HCEC 1CT (cell line): ENCODE results near the gene BANF1.

ENCODE experiments used
- DNase-seq: peaks from one replicate; pipeline ENCODE4 v3.0.0-alpha.2; 2017

Gene BANF1

DNA sequence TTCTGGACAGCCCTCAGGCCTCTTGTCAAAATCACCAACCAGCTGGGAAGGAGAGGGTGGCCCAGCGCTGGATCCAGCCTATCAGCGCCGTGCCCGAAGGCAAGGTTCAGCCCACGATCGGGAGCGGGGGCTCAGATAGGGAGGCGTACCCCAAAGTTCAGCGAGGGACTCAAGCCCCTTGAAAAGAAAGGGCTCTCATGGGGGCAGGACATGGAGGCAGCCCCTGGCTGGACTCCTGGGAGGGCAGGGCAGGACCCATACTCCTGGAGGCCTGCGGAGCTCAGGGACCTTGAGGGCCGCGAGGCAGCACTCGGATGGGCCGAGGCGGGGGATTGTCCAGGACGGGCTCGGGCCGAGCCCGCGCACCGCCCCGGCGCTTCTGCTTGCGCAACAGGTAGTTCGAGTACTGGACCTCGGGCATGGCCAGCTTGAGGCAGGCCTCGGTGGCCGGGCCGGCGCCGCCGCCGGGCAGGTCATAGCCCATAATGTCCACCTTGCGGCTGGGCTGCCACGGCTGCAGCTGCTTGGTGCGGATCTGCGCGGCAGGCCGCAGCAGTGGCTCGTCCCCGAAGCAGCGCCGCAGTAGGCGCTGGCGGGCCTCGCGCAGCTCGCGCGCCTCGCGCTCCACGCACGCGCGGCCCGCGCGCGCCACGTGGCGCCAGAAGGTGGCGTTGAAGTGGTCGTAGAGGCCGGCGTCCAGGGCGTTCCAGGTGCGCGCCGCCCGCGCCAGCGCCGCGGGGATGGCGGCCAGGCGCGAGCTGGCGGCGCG, 40.1 kb downstream of the BANF1 start:
- no peak for DNase-seq

DNA sequence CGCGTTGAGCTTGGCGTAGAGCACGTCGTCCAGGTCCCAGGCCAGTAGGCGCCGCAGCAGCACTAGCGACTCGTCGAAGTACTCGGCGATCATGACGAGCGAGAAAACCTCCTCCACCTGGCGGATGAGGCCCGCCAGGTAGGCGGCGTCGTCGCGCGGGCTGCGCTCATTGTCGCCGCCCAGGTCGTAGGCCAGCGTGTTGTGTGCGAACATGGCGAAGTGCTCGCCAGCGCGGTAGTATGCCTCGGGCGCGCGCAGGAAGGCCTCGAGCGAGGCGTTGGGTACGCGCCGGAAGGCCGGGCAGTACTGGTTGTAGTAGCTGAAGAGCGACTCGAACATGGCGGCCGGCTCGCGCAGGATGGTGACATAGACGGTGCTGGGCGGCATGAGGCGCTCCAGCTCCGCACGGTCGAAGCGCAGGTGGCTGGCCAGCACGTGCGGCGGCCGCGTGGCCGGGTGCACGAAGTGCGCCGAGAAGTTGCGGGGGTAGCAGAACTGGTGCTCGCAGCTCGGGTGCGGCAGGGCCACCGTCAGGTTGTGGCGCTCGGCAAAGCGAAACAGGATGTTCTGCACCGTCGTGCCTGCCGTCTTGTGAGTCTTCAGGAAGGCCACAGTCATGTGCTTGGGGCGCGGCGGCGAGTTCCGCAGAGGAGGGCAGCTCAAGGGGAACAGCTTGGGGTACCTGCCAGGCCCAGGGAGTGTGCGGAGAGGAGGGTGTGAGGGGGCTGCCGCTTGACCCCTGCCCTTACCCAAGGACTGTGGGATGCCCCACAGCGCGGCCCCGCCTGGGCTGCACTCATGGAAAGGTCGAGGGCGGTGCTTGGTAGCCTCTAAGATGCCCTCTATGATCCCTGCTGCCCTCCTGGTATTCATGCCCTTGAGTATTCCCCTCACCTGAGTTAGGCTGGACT, 40.9 kb downstream of the BANF1 start:
- DNase-seq, result no peak

DNA sequence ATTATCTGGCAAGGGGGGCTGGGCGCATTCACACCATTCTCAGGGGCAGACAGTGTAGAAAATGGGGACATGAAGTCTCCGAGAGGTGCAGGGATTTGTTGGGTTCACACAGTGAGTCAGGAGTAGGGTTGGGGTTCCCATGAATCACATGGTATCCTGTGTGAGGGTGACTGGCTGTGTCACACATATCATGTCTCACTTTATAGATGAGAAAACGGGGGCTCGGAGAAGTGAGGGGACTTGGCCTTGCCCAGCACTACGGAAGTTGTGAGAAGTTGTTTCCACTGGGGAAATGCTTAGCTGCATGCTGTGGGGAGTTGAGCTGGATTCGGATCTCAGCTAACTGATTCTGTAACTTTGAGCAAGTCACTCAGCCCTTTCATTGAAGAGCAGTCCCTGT, 42.5 kb downstream of the BANF1 start:
- DNase-seq, result peak; percentile 52

DNA sequence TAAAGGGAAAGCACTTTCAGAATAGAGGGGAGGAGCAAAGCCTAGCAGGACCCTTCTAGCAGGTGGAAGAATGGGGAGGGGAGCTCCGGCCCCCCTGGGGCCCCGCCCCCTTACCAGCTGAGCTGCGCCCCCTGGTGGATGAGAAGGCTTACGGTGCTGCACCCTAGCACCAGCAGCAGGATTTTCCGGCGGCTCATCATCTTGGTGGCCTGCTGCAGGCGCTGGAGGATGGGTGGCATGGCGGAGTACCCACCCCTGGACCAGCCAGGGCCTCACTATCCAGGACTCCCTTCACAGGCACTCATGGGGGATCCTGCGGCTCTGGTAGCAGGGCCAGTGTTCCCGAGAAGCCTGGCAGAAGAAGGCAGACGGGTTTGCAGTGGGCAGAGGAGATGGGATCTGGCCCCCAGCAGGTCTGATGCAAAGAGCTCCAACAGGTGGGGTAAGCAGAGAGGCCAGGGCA, 42.9 kb downstream of the BANF1 start:
- DNase-seq, result peak; percentile 64

DNA sequence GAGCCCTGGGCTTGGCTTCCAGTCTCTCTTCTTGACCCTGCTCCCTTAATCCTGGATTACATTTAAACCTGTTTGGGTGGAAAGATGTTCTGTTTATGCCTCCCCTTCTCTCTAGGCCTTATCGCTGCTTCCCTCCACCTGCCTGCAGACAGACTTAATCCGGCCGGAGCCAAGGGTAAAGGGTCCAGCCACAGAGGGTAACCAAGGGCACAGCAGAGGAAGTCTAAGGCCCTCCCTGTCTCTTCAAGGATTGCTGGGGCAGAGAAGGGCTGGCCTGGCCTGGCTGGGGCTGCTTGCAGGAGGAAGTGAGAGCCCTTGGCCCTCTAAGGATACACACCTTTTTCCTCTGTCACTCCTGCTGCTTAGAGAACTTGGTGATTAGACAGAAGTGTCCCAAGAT, 44.6 kb downstream of the BANF1 start:
- no peak for DNase-seq

DNA sequence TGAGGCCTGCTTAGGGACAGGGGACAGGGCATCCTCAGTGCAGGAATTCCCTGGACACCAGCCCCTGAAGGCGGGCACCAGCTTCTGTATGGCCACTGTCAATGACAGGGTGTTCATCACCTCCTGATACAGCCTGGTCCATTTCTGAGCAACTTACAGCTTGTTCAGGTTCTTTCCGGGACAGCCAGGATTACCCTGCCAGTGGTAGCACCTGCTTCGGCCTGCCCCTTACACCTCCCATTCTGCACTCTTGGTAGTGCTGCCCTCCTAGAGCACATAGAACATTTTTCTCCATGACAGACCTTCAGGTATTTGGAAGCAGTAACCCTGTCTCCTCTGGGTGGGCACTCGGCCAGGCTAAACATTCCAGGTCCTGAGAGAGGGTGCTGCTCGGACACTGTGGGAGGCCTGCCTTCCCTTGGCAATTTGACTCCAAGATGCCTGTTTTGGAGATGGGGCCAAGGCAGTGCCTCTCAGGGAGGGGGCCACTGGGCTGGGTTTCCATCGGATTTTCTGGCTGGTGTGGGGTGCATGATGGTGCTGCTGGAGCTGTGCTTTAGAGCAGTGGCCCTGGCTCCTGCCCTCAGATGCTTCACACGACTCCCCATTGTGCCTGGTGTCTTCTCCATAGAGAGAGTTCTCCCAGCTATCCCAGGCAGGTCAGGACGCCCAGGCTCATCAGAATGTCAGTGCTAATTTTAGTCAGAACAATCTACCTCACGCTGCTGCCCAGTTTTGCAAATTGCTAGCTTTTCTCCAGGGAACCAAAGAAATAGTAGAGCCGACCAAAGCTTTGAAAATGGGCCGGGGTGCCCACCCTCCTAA, 45.5 kb downstream of the BANF1 start:
- no peak for DNase-seq

DNA sequence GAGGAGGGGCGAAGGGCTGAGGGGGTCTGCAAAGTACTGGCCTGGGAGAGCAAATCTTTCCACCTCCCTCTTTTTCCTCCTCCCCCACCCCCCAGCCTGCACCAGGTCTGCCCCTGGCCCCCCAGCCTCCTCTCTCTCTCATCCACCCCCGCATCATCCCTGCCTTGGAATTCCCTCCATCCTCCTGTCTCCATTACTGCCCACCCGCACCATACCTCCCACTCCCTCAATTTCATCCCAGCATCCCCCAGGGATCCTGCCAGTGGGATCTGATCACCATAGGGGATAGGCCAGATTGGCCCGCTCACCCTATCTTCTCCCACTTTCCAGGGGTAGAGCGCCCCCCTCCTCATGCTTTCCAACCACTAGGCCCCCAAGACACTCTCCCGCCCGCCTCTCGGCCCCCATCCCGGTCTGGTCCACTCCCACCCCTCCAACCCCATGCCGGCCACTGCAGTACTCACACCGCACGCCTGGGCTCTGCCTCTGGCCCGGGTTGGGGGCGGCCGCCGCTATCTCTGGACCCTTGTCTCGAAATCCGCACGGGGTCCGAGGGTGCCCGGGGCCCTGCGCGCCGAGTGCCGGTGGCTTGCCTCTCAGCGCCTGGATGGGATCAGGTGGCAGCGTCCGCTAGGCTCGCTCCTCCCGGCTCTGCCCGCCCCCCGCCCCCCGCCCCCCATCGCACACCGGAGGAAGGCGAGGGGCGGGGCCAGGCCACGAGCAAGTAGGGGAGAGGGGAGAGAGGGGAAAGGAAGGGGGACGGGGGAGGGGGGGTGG, 46.4 kb downstream of the BANF1 start, which contains the start of gene GAL3ST3:
Gene GAL3ST3, minus strand, starts transcription at position 615 of the 777 bp plus-strand sequence. CDS start 3,746 bp downstream, outside the sequence.
- DNase-seq, result no peak

DNA sequence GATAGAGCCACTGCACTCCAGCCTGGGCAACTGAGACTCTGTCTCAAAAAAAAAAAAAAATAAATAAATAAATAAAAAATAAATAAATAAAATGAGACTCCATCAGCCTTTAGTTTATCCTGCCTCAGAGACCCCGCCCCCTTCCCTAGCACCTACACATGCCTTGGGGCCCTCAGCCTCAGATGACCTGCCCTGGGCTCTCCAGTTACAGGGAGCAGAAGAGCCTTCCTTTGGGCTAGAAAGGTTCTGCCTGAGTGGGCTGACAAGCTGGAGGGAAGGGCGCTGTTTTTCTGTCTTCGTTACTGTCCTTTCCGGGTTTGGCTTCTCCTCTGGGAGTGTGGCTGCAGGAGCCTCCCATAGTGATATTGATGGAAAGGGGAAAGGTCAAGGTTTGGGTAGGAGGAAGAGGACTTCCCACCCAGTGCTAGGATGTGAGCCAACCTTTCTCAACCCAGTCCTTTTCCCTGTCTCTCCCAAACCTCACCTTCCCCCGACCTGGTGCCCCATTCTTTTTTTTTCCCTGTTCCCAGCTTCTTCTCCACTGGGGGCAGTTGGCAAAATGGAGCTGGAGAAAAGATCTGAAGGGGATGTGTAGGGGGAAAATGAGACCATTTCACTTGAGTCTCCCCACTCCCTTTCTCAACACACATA, 48.4 kb downstream of the BANF1 start:
- no peak for DNase-seq

DNA sequence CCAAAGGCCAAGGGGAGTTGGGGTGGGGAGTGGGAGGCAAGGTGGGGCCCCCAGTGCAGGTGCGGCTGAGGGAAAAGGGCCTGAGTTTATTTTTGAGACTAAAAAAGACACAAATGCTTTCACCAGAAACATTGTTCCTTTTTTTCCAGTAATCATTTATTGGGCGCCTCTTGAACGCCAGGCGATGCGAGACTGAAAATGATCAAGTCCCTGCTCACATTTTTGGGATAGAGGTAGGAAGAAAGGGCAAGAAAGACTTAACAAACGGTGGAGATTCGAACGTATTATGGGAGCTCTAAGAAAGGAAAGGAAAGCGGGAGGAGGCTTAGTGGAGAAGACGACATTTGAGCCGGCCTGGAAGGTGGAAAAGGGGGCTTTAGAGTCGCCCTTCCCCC, 49.1 kb downstream of the BANF1 start:
- DNase-seq, result no peak

DNA sequence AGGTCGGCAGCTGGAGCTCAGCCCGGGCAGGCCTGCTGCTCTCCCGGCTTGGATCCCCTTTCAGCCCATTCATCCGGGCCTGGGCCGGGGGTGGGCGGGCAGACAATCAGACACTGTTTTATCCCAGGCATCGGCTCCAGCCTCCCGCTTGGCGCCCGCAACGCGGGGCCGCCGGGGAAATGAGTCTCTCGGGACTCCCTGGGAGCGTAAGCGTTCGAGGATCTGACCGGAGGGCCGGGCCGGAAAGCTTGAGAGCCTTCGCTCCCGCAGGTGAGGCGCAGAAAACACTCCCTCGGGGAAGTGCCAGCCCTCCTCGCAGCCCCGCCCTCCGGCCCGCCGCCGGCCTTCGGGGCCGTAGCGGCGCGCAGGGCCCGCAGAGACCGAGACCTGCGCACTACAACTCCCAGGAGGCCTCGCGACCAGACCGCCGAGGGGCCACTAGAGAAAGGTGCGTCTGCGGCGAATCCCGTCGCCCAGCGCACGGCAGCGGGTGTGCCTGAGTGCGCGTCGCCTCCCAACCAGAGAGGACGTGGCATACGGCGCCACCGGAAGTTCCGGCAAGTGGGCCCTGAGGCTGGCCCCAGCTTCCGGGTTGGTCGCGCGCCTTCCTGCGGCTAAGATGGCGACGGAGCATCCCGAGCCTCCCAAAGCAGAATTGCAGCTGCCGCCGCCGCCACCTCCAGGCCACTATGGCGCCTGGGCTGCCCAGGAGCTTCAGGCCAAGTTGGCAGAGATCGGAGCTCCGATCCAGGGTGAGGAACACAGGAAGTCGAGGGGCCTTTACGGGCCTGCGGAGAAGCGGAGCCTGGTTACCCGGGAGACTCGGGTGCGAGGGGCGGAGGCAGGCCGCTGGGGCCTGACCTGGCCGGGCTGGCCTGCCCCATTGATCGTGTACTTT, 49.7 kb downstream of the BANF1 start, which contains the start of gene SF3B2:
Gene SF3B2, plus strand, starts transcription at position 599 of the 898 bp plus-strand sequence. Its CDS starts 21 bp downstream, at position 620.
- DNase-seq, result peak; percentile 99

DNA sequence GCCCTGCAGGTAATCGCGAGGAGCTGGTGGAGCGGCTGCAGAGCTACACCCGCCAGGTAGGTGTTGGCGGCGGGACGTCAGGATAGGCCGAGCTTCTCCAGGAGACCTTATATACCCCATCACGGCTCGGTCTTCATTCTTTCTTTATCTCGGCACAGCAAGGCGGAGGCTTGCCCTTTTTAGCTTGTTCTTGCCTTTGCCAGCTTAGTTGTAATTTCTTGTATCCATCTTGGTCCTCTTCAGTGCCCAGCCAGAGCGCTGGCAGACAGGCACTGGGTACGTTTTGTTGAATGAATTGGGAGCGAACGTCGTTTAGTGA, 50.3 kb downstream of the BANF1 start:
- DNase-seq, result no peak
